B cell (primary cell): ENCODE results near the gene DCUN1D4. TPM values are rescaled to one million over a fixed set of nuclear protein-coding genes. Genes with fewer than 3 reads are reported as not detected.

Experiments
- ATAC-seq: fragments of 200-7000 bp; cut with Tn5 transposase; one replicate; pipeline ENCODE4 v1.10.0; 2021; ENCODE audit warnings: low read depth, mild to moderate bottlenecking, moderate number of reproducible peaks, moderate library complexity
- CTCF ChIA-PET: fragments of 350-600 bp; sonication (Branson Sonifier 250); formaldehyde crosslinking; loops from one replicate; lab custom pipeline; 2021; ENCODE audit warnings: antibody characterized with exemption, inconsistent platforms; lab: Charles Lee
- POLR2A ChIA-PET: fragments of 350-600 bp; sonication (Branson Sonifier 250); formaldehyde crosslinking; loops from one replicate; lab custom pipeline; 2021; ENCODE audit warnings: antibody characterized with exemption; lab: Charles Lee
- DNase-seq: peaks from one replicate; pipeline ENCODE4 v3.0.0; 2013
- H2AFZ ChIP-seq: 2 replicates; pipeline ENCODE4 v1.6.1; 2012; ENCODE audit warnings: mild to moderate bottlenecking, low read depth, low read length; ENCODE audit not compliant: insufficient read depth, poor library complexity, severe bottlenecking
- H3K27ac ChIP-seq, 2 donors: 1 replicate in 1 of 2; 2 replicates in 1 of 2; pipeline ENCODE4 v1.5.1; 2012 to 2013; ENCODE audit warnings: low read length in 2 of 2, mild to moderate bottlenecking in 2 of 2, moderate library complexity in 1 of 2
- H3K27me3 ChIP-seq, 4 experiments: fragments of 200-600 bp in 1 of 4; sonication (generic) in 1 of 4; replicated peaks in 1 of 4; 1 replicate in 2 of 4; 2 replicates in 2 of 4; pipeline versions ENCODE4 v1.6.1 to v1.7.0; 2013 to 2016; ENCODE audit warnings: low read length in 3 of 4, mild to moderate bottlenecking in 2 of 4, mixed read lengths in 1 of 4, moderate library complexity in 1 of 4; ENCODE audit not compliant: insufficient read depth in 4 of 4, control insufficient read depth in 3 of 4; ENCODE audit errors: control extremely low read depth in 1 of 4
- H3K36me3 ChIP-seq, 2 experiments: replicated peaks in 1 of 2; 1 replicate in 1 of 2; 2 replicates in 1 of 2; pipeline versions ENCODE4 v1.6.1 to v1.7.1; 2013; ENCODE audit warnings: low read length in 1 of 2; ENCODE audit not compliant: insufficient read depth in 2 of 2, control insufficient read depth in 1 of 2; ENCODE audit errors: control extremely low read depth in 1 of 2, extremely low read depth in 1 of 2
- H3K4me1 ChIP-seq, 2 donors: fragments of 200-600 bp in 1 of 2; sonication (generic) in 1 of 2; 1 replicate in 1 of 2; 2 replicates in 1 of 2; pipeline versions ENCODE4 v1.5.1 to v1.6.1; 2013 to 2017; ENCODE audit warnings: low read length in 2 of 2; ENCODE audit not compliant: control insufficient read depth in 2 of 2, insufficient read depth in 2 of 2
- H3K4me2 ChIP-seq: replicated peaks from 2 replicates; pipeline ENCODE3; 2012; ENCODE audit warnings: mild to moderate bottlenecking, low read depth, low read length; ENCODE audit not compliant: poor library complexity, severe bottlenecking
- H3K4me3 ChIP-seq, 5 experiments: fragments of 200-600 bp in 1 of 5; sonication (generic) in 1 of 5; 1 replicate in 3 of 5; 2 replicates in 2 of 5; pipeline versions ENCODE4 v1.5.1 to v1.7.0; 2011 to 2016; ENCODE audit warnings: low read length in 4 of 5, mild to moderate bottlenecking in 4 of 5, low read depth in 2 of 5, control low read depth in 1 of 5, moderate library complexity in 1 of 5; ENCODE audit not compliant: insufficient read depth in 1 of 5; ENCODE audit errors: control extremely low read depth in 1 of 5, extremely low read depth in 1 of 5
- H3K79me2 ChIP-seq: fragments of 200-600 bp; sonication (generic); one replicate; pipeline ENCODE4 v1.6.0; 2016; ENCODE audit warnings: low read length; ENCODE audit not compliant: control insufficient read depth, insufficient read depth
- H3K9ac ChIP-seq: fragments of 200-600 bp; sonication (generic); 2 replicates; pipeline ENCODE4 v1.6.1; 2017; ENCODE audit warnings: mild to moderate bottlenecking, low read length, moderate library complexity
- H3K9me3 ChIP-seq, 3 donors: one replicate each; pipeline versions ENCODE4 v1.6.1 to v1.7.1; 2013; ENCODE audit warnings: low read length in 2 of 3; ENCODE audit not compliant: control insufficient read depth in 2 of 3, insufficient read depth in 1 of 3; ENCODE audit errors: control extremely low read depth in 1 of 3
- H4K20me1 ChIP-seq: 2 replicates; pipeline ENCODE4 v1.6.0; 2012; ENCODE audit warnings: mild to moderate bottlenecking, low read length; ENCODE audit not compliant: insufficient read depth, control insufficient read depth, poor library complexity, severe bottlenecking
- H3K27ac Mint-ChIP-seq: one replicate; pipeline ENCODE4 v1.8.0; 2021; ENCODE audit warnings: mixed read lengths
- H3K27me3 Mint-ChIP-seq: one replicate; pipeline ENCODE4 v1.8.0; 2021; ENCODE audit warnings: mixed read lengths
- H3K4me1 Mint-ChIP-seq: one replicate; pipeline ENCODE4 v1.8.0; 2021; ENCODE audit warnings: mixed read lengths
- H3K4me3 Mint-ChIP-seq: one replicate; pipeline ENCODE4 v1.8.0; 2021; ENCODE audit warnings: mixed read lengths
- H3K9me3 Mint-ChIP-seq: one replicate; pipeline ENCODE4 v1.8.0; 2022; ENCODE audit warnings: mixed read lengths; ENCODE audit not compliant: insufficient read depth
- CTCF ChIP-seq: fragments of 200-600 bp; IDR thresholded peaks from one replicate; pipeline ENCODE4 v1.8.0; 2022; ENCODE audit warnings: antibody characterized with exemption, mild to moderate bottlenecking
- EZH2 ChIP-seq: IDR thresholded peaks from 2 replicates; pipeline ENCODE4 v1.6.1; 2012; ENCODE audit warnings: borderline replicate concordance, low read depth, mild to moderate bottlenecking, moderate library complexity, low read length; ENCODE audit not compliant: insufficient read depth, poor library complexity, severe bottlenecking
- WGBS: methylation state at CpG from one replicate; pipeline ENCODE4 v1.1.5; 2013; ENCODE audit warnings: missing lambda C conversion rate; ENCODE audit not compliant: insufficient coverage; 5-methylcytosine and 5-hydroxymethylcytosine counted together
- intact Hi-C: fragments of 100-400 bp; cut with micrococcal nuclease; formaldehyde crosslinking; loops from one replicate; pipeline ENCODE4 v1.10.0; 2022
- polyA plus RNA-seq: library from polyadenylated mRNA; depleted of rRNA; stranded (reverse); fragments of >200 nt; gene quantifications from 2 replicates; pipeline ENCODE4 v1.2.3, GENCODE V29; 2012
- total RNA-seq, 2 donors: library from RNA; stranded (reverse); fragments of 120-200 nt in 1 of 2; gene quantifications; 1 replicate in 1 of 2; 2 replicates in 1 of 2; pipeline versions ENCODE4 v1.2.3 to v1.2.4, GENCODE V29; 2013 to 2022

Gene DCUN1D4
- total and polyA plus RNA-seq, 2 donors (not counting 1 experiment from before 2014, with no cell fraction given) = 15.1 to 39.7 TPM

- H3K27me3 Mint-ChIP-seq = peaks cover 3% of the 10 kb centered on the region
- POLR2A ChIA-PET = no interaction called here
- Histone ChIP-seq H2AFZ (no peak overlapping the region), H3K79me2 (no peaks in the 10 kb centered on the region), H4K20me1 (no peaks in the 10 kb centered on the region), H3K27me3 (peaks cover 0 to 2% (median 0%) of the 10 kb centered on the region in 4 experiments), H3K9me3 (peaks cover 0 to 3% (median 0%) of the 10 kb centered on the region in 3 donors), H3K9ac (no peak overlapping the region), H3K27ac (no peak overlapping the region), H3K36me3 (no peaks in the 10 kb centered on the region), H3K4me3 (no peak overlapping the region), H3K4me2 (no peak overlapping the region), H3K4me1 (no peaks in the 10 kb centered on the region)
- no peak for ATAC-seq
- TF ChIP-seq EZH2 (no peak), CTCF (no peak)
- no peak for DNase-seq
- no peak overlapping the region for H3K4me3 Mint-ChIP-seq
- no peak overlapping the region for H3K27ac Mint-ChIP-seq
- no peaks in the 10 kb centered on the region for H3K4me1 Mint-ChIP-seq
- CTCF ChIA-PET = no interaction called here
- intact Hi-C loops = no loop called here
- H3K9me3 Mint-ChIP-seq = peaks cover 2% of the 10 kb centered on the region
Measured at GRCh38 chr4:51925307-51925706, 82.4 kb downstream of the DCUN1D4 start.

GRCh38 chr4:51930557-51930956 is 87.6 kb downstream of the DCUN1D4 start:
- Mint-ChIP-seq H3K9me3 (no peaks in the 10 kb centered on the region), H3K4me1 (no peaks in the 10 kb centered on the region), H3K4me3 (no peak overlapping the region), H3K27me3 (peaks cover 10% of the 10 kb centered on the region), H3K27ac (no peak overlapping the region)
- Histone ChIP-seq H2AFZ (no peak overlapping the region), H3K27ac (no peak overlapping the region), H3K4me1 (no peaks in the 10 kb centered on the region), H3K79me2 (no peaks in the 10 kb centered on the region), H4K20me1 (no peaks in the 10 kb centered on the region), H3K36me3 (no peaks in the 10 kb centered on the region), H3K9ac (no peak overlapping the region), H3K4me3 (no peak overlapping the region), H3K4me2 (no peak overlapping the region), H3K27me3 (peaks cover 0 to 2% (median 0%) of the 10 kb centered on the region in 4 experiments), H3K9me3 (peaks cover 0 to 2% (median 0%) of the 10 kb centered on the region in 3 donors)
- ChIA-PET POLR2A (no interaction called here), CTCF (no interaction called here)
- DNase-seq (no peak), ATAC-seq (no peak)
- intact Hi-C loops = no loop called here
- TF ChIP-seq CTCF (no peak), EZH2 (no peak)
- WGBS = 100% methylated on average over 1 of the region's 1 CpG
